Gastrocnemius medialis (tissue), 4 donors: ENCODE data around the gene IGF2BP2. TPM values are rescaled to one million over a fixed set of nuclear protein-coding genes. Genes with fewer than 3 reads are reported as not detected.

ENCODE experiments used
- ATAC-seq, 2 donors: fragments of 150-250 bp; one replicate each; pipeline ENCODE4 v1.9.1; 2016
- DNase-seq, 2 donors: peaks; one replicate each; pipeline ENCODE4 v3.0.0-alpha.2; 2019
- H3K27ac ChIP-seq, 4 donors: fragments of 200-600 bp; sonication (generic); 1 replicate in 1 of 4; 2 replicates in 3 of 4; pipeline ENCODE4 v1.5.1; 2016 to 2018; ENCODE audit warnings: mild to moderate bottlenecking in 2 of 4, moderate library complexity in 1 of 4
- H3K27me3 ChIP-seq, 3 donors: fragments of 200-600 bp; sonication (generic) in 2 of 3; 1 replicate in 1 of 3; 2 replicates in 2 of 3; pipeline versions ENCODE4 v1.5.1 to v1.6.0; 2016 to 2019; ENCODE audit warnings: mild to moderate bottlenecking in 1 of 3, moderate library complexity in 1 of 3
- H3K36me3 ChIP-seq, 2 donors: fragments of 200-600 bp; sonication (generic) in 1 of 2; one replicate each; pipeline ENCODE4 v1.5.1; 2017 to 2018
- H3K4me1 ChIP-seq, 2 donors: fragments of 200-600 bp; sonication (generic) in 1 of 2; one replicate each; pipeline ENCODE4 v1.5.1; 2016 to 2017; ENCODE audit warnings: mild to moderate bottlenecking in 2 of 2
- H3K4me3 ChIP-seq, 4 donors: fragments of 200-600 bp; sonication (generic) in 3 of 4; 1 replicate in 1 of 4; 2 replicates in 3 of 4; pipeline ENCODE4 v1.5.1; 2016 to 2019; ENCODE audit warnings: mild to moderate bottlenecking in 2 of 4
- H3K9me3 ChIP-seq, 3 donors: fragments of 200-600 bp; sonication (generic) in 2 of 3; 1 replicate in 1 of 3; 2 replicates in 2 of 3; pipeline ENCODE4 v1.5.1; 2016 to 2019
- CTCF ChIP-seq, 5 experiments: fragments of 450-650 bp in 3 of 5; fragments of 200-600 bp in 2 of 5; sonication (generic) in 2 of 5; IDR thresholded peaks in 4 of 5; conservative IDR thresholded peaks in 1 of 5; 1 replicate in 4 of 5; 2 replicates in 1 of 5; pipeline ENCODE4 v1.5.1; 2016 to 2019; ENCODE audit warnings: antibody characterized with exemption in 5 of 5, mild to moderate bottlenecking in 3 of 5, moderate library complexity in 3 of 5
- POLR2A ChIP-seq, 2 donors: fragments of 450-650 bp; IDR thresholded peaks; one replicate each; pipeline ENCODE4 v1.6.1; 2017; ENCODE audit warnings: antibody characterized with exemption in 2 of 2, mild to moderate bottlenecking in 2 of 2, moderate library complexity in 2 of 2
- in situ Hi-C, 4 donors: fragments of 200-750 bp; cut with MboI; loops; one replicate each; pipeline versions ENCODE4 v1.15.0 to v1.8.0; 2017; ENCODE audit warnings: low sequenced_read_pairs in 4 of 4
- intact Hi-C: fragments of 100-400 bp; cut with DNase I; formaldehyde crosslinking; loops from one replicate; pipeline ENCODE4 v1.15.1; 2023; ENCODE audit warnings: low total_unique reads
- total RNA-seq, 4 donors: library from RNA; depleted of rRNA; stranded (reverse); fragments of >200 nt; gene quantifications; one replicate each; pipeline versions ENCODE4 v1.1.0 to v1.2.3, GENCODE V29; 2016

IGF2BP2 gene
- total RNA-seq, 4 donors from 2014 or later, result 0.97 to 6.3 (median 1.7) TPM

GRCh38 chr3:185740133-185740532 is 84.7 kb downstream of the IGF2BP2 start:
- DNase-seq, result no peak
- in situ Hi-C loops, result no loop called here
- no peak overlapping the region for H3K4me3 ChIP-seq
- no peak for ATAC-seq
- H3K27me3 ChIP-seq, result no peaks in the 10 kb centered on the region
- TF ChIP-seq POLR2A (IDR thresholded peaks at IDR 0.05) (no peak), CTCF (IDR thresholded peaks at IDR 0.05 in 4 of 5, conservative IDR thresholded peaks at IDR 0.05 in 1 of 5) (no peak)
- intact Hi-C loops, result no loop called here
- H3K27ac ChIP-seq, result no peak overlapping the region
- H3K36me3 ChIP-seq, result no peaks in the 10 kb centered on the region
- peaks cover 0 to 14% of the 10 kb centered on the region in 2 donors for H3K4me1 ChIP-seq
- H3K9me3 ChIP-seq, result no peaks in the 10 kb centered on the region

- in situ Hi-C loops, result no loop called here
- intact Hi-C loops, result no loop called here
- no peak for ATAC-seq
These were observed 85.6 kb downstream of the IGF2BP2 start for GRCh38 chr3:185739264-185739701.

GRCh38 chr3:185737740-185738680 is 86.8 kb downstream of the IGF2BP2 start:
- in situ Hi-C loops, result no loop called here

More at GRCh38 chr3:185739264-185739701, 85.6 kb downstream of the IGF2BP2 start:
- Histone ChIP-seq H3K36me3 (no peaks in the 10 kb centered on the region), H3K27me3 (no peaks in the 10 kb centered on the region), H3K4me1 (peaks cover 0 to 14% of the 10 kb centered on the region in 2 donors), H3K27ac (no peak overlapping the region), H3K4me3 (no peak overlapping the region), H3K9me3 (no peaks in the 10 kb centered on the region)
- DNase-seq, result no peak
- TF ChIP-seq POLR2A (IDR thresholded peaks at IDR 0.05), result no peak
- no peak for TF ChIP-seq CTCF (IDR thresholded peaks at IDR 0.05 in 4 of 5, conservative IDR thresholded peaks at IDR 0.05 in 1 of 5)

GRCh38 chr3:185737020-185737419 is 87.8 kb downstream of the IGF2BP2 start:
- peaks cover 0 to 14% of the 10 kb centered on the region in 2 donors for H3K4me1 ChIP-seq
- intact Hi-C loops (no loop called here), in situ Hi-C loops (no loop called here)
- H3K27me3 ChIP-seq, result no peaks in the 10 kb centered on the region
- H3K9me3 ChIP-seq, result no peaks in the 10 kb centered on the region
- ATAC-seq (no peak), DNase-seq (no peak)
- no peaks in the 10 kb centered on the region for H3K36me3 ChIP-seq
- TF ChIP-seq POLR2A (IDR thresholded peaks at IDR 0.05), result no peak
- no peak for TF ChIP-seq CTCF (IDR thresholded peaks at IDR 0.05 in 4 of 5, conservative IDR thresholded peaks at IDR 0.05 in 1 of 5)
- H3K4me3 ChIP-seq, result no peak overlapping the region
- no peak overlapping the region for H3K27ac ChIP-seq

More at GRCh38 chr3:185737740-185738680, 86.8 kb downstream of the IGF2BP2 start:
- Histone ChIP-seq H3K4me1 (peaks cover 0 to 14% of the 10 kb centered on the region in 2 donors), H3K4me3 (no peak overlapping the region), H3K9me3 (no peaks in the 10 kb centered on the region), H3K36me3 (no peaks in the 10 kb centered on the region), H3K27ac (no peak overlapping the region), H3K27me3 (no peaks in the 10 kb centered on the region)
- no peak for ATAC-seq
- DNase-seq, result no peak
- intact Hi-C loops, result no loop called here
- TF ChIP-seq POLR2A (IDR thresholded peaks at IDR 0.05), result no peak
- no peak for TF ChIP-seq CTCF (IDR thresholded peaks at IDR 0.05 in 4 of 5, conservative IDR thresholded peaks at IDR 0.05 in 1 of 5)
